Erythroblast (primary cell): ENCODE data around the gene C10orf90.

Experiments
- GATA1 ChIP-seq: IDR thresholded peaks from 2 replicates; pipeline ENCODE4 v1.6.1; 2011; ENCODE audit warnings: low read depth, mild to moderate bottlenecking, control low read depth, low read length, moderate library complexity
- POLR2A ChIP-seq: IDR thresholded peaks from 2 replicates; pipeline ENCODE4 v1.6.1; 2011; ENCODE audit warnings: mild to moderate bottlenecking, low read length

- no peak for TF ChIP-seq POLR2A
- TF ChIP-seq GATA1 = no peak
These were observed 60.9 kb downstream of the C10orf90 start for GRCh38 chr10:126609566-126609965.
